H1 (cell line): ENCODE data around the gene SGMS2. TPM values are rescaled to one million over a fixed set of nuclear protein-coding genes. Genes with fewer than 3 reads are reported as not detected.

ENCODE experiments used
- CTCF ChIA-PET: fragments of 300-600 bp; sonication (Branson Sonifier 250); formaldehyde crosslinking; loops from one replicate; lab custom pipeline; 2021; ENCODE audit not compliant: partially characterized antibody; lab: Charles Lee
- POLR2A ChIA-PET: fragments of 300-600 bp; sonication (Branson Sonifier 250); formaldehyde crosslinking; loops from one replicate; lab custom pipeline; 2021; ENCODE audit warnings: inconsistent platforms; ENCODE audit not compliant: partially characterized antibody; lab: Charles Lee
- DNase-seq, 2 experiments: peaks; one replicate each; pipeline versions ENCODE4 v3.0.0 to v3.0.0-alpha.2; 2010 to 2022; ENCODE audit warnings: low spot score in 2 of 2, low read depth in 1 of 2, mixed read lengths in 1 of 2
- FAIRE-seq: peaks from 2 replicates; lab custom pipeline; 2011; peaks lifted over from hg19 to GRCh38; lab: Jason Lieb, UNC
- H2AFZ ChIP-seq: 2 replicates; pipeline ENCODE4 v1.8.1; 2012; ENCODE audit warnings: low read length, inconsistent platforms
- H2AK5ac ChIP-seq: 2 replicates; pipeline ENCODE4 v1.6.1; 2013; ENCODE audit warnings: low read depth, low read length
- H2BK120ac ChIP-seq: replicated peaks from 2 replicates; pipeline ENCODE3; 2013; ENCODE audit warnings: low read depth, low read length, inconsistent platforms
- H2BK12ac ChIP-seq: 2 replicates; pipeline ENCODE4 v1.6.1; 2013; ENCODE audit warnings: low read depth, low read length
- H2BK15ac ChIP-seq: 2 replicates; pipeline ENCODE4 v1.6.1; 2013; ENCODE audit warnings: low read length
- H2BK20ac ChIP-seq: 2 replicates; pipeline ENCODE4 v1.6.1; 2013; ENCODE audit warnings: low read length
- H2BK5ac ChIP-seq: 2 replicates; pipeline ENCODE4 v1.6.1; 2013; ENCODE audit warnings: low read depth, low read length
- H3K14ac ChIP-seq: 2 replicates; pipeline ENCODE4 v1.6.1; 2013; ENCODE audit warnings: inconsistent platforms; ENCODE audit not compliant: insufficient read length
- H3K18ac ChIP-seq: 2 replicates; pipeline ENCODE4 v1.6.1; 2013; ENCODE audit warnings: low read length; ENCODE audit errors: extremely low read depth
- H3K23ac ChIP-seq: 2 replicates; pipeline ENCODE4 v1.6.1; 2013; ENCODE audit warnings: inconsistent platforms; ENCODE audit not compliant: insufficient read length
- H3K23me2 ChIP-seq: 2 replicates; pipeline ENCODE4 v1.6.1; 2013; ENCODE audit warnings: low read depth, low read length
- H3K27ac ChIP-seq: 2 replicates; pipeline ENCODE4 v1.6.1; 2011; ENCODE audit warnings: low read depth, low read length, inconsistent platforms
- H3K27me3 ChIP-seq, 4 experiments: replicated peaks in 1 of 4; 1 replicate in 1 of 4; 2 replicates in 3 of 4; pipeline versions ENCODE4 v1.6.1 to v1.8.1; 2011 to 2013; ENCODE audit warnings: low read length in 3 of 4, mild to moderate bottlenecking in 3 of 4, inconsistent platforms in 2 of 4, mixed read lengths in 2 of 4, moderate library complexity in 1 of 4; ENCODE audit not compliant: control insufficient read depth in 3 of 4, insufficient read depth in 3 of 4; ENCODE audit errors: extremely low read depth in 1 of 4
- H3K36me3 ChIP-seq, 4 experiments: 2 replicates each; pipeline versions ENCODE4 v1.6.1 to v1.8.1; 2011 to 2013; ENCODE audit warnings: mild to moderate bottlenecking in 4 of 4, low read length in 3 of 4, moderate library complexity in 2 of 4, control low read depth in 1 of 4, inconsistent platforms in 1 of 4; ENCODE audit not compliant: insufficient read depth in 4 of 4, control insufficient read depth in 2 of 4
- H3K4ac ChIP-seq: replicated peaks from 2 replicates; pipeline ENCODE3; 2013; ENCODE audit warnings: low read length, low read depth, mixed read lengths, inconsistent platforms; ENCODE audit not compliant: insufficient read length
- H3K4me1 ChIP-seq, 4 experiments: replicated peaks in 1 of 4; 1 replicate in 1 of 4; 2 replicates in 3 of 4; pipeline versions ENCODE4 v1.6.1 to v1.8.1; 2011 to 2013; ENCODE audit warnings: low read length in 3 of 4, inconsistent platforms in 2 of 4, mixed read lengths in 1 of 4; ENCODE audit not compliant: insufficient read depth in 4 of 4, control insufficient read depth in 3 of 4
- H3K4me2 ChIP-seq, 2 experiments: 2 replicates each; pipeline versions ENCODE4 v1.6.1 to v1.8.1; 2011 to 2013; ENCODE audit warnings: low read depth in 2 of 2, low read length in 2 of 2, control low read depth in 1 of 2, inconsistent platforms in 1 of 2, mild to moderate bottlenecking in 1 of 2; ENCODE audit not compliant: insufficient read depth in 1 of 2
- H3K4me3 ChIP-seq, 4 experiments: fragments of 200-600, 300-600 bp in 1 of 4; sonication (generic), shearing (Covaris generic), sonication (Bioruptor Twin) in 1 of 4; 2 replicates each; pipeline versions ENCODE4 v1.5.1 to v1.8.1; 2011 to 2016; ENCODE audit warnings: low read length in 4 of 4, low read depth in 3 of 4, control low read depth in 2 of 4, inconsistent platforms in 2 of 4, mild to moderate bottlenecking in 2 of 4, mixed read lengths in 1 of 4, moderate library complexity in 1 of 4; ENCODE audit not compliant: insufficient read depth in 2 of 4; ENCODE audit errors: extremely low read depth in 1 of 4
- H3K56ac ChIP-seq: replicated peaks from 2 replicates; pipeline ENCODE3; 2013; ENCODE audit warnings: low read depth, mild to moderate bottlenecking, mixed read lengths, low read length, inconsistent platforms; ENCODE audit not compliant: insufficient read length
- H3K79me1 ChIP-seq: 2 replicates; pipeline ENCODE4 v1.6.1; 2013; ENCODE audit warnings: low read depth, low read length, control low read depth
- H3K79me2 ChIP-seq, 2 experiments: 2 replicates each; pipeline versions ENCODE4 v1.6.1 to v1.8.1; 2012 to 2013; ENCODE audit warnings: low read length in 2 of 2, mild to moderate bottlenecking in 2 of 2, inconsistent platforms in 1 of 2; ENCODE audit not compliant: insufficient read depth in 2 of 2, control insufficient read depth in 1 of 2
- H3K9ac ChIP-seq, 4 experiments: replicated peaks in 1 of 4; 1 replicate in 1 of 4; 2 replicates in 3 of 4; pipeline versions ENCODE4 v1.6.1 to v1.8.1; 2011 to 2013; ENCODE audit warnings: low read depth in 3 of 4, low read length in 3 of 4, control low read depth in 2 of 4, mild to moderate bottlenecking in 2 of 4, moderate library complexity in 2 of 4, inconsistent platforms in 1 of 4; ENCODE audit errors: extremely low read depth in 1 of 4
- H3K9me3 ChIP-seq, 2 experiments: 2 replicates each; pipeline versions ENCODE4 v1.6.1 to v1.8.1; 2012 to 2013; ENCODE audit warnings: mild to moderate bottlenecking in 2 of 2, moderate library complexity in 2 of 2, control low read depth in 1 of 2, inconsistent platforms in 1 of 2, low read depth in 1 of 2, low read length in 1 of 2, mixed read lengths in 1 of 2; ENCODE audit not compliant: insufficient read depth in 2 of 2
- H4K20me1 ChIP-seq, 2 experiments: replicated peaks in 1 of 2; 2 replicates each; pipeline versions ENCODE3 to v1.8.1; 2011 to 2013; ENCODE audit warnings: inconsistent platforms in 2 of 2, low read length in 2 of 2, mild to moderate bottlenecking in 1 of 2; ENCODE audit not compliant: insufficient read depth in 2 of 2, control insufficient read depth in 1 of 2
- H4K5ac ChIP-seq: 2 replicates; pipeline ENCODE4 v1.6.1; 2013; ENCODE audit warnings: low read length, low read depth, mixed read lengths, inconsistent platforms; ENCODE audit not compliant: insufficient read length
- H4K8ac ChIP-seq: 2 replicates; pipeline ENCODE4 v1.8.0; 2013; ENCODE audit warnings: mild to moderate bottlenecking, moderate library complexity, low read length, inconsistent platforms; ENCODE audit not compliant: insufficient read depth; ENCODE audit errors: extremely low read depth
- H4K91ac ChIP-seq: replicated peaks from 2 replicates; pipeline ENCODE3; 2013; ENCODE audit warnings: low read length, mixed read lengths, inconsistent platforms; ENCODE audit not compliant: insufficient read length
- CBX8 ChIP-seq: fragments of 300-800, 300-1000 bp; sonication (generic); IDR thresholded peaks from 2 replicates; pipeline ENCODE4 v1.7.1; 2016; ENCODE audit warnings: low read depth, low read length, borderline replicate concordance
- EP300 ChIP-seq, 2 experiments: IDR thresholded peaks; 1 replicate in 1 of 2; 2 replicates in 1 of 2; pipeline ENCODE4 v1.6.1; 2011 to 2012; ENCODE audit warnings: low read depth in 2 of 2, low read length in 2 of 2, mild to moderate bottlenecking in 2 of 2, borderline replicate concordance in 1 of 2, inconsistent platforms in 1 of 2, moderate library complexity in 1 of 2
- HDAC6 ChIP-seq: IDR thresholded peaks from one replicate; pipeline ENCODE4 v1.7.1; 2012; ENCODE audit warnings: low read depth, mild to moderate bottlenecking, inconsistent platforms, low read length, moderate library complexity
- JUND ChIP-seq: IDR thresholded peaks from 2 replicates; pipeline ENCODE4 v1.6.1; 2011; ENCODE audit warnings: mild to moderate bottlenecking, improper control_type of control experiment, low read length
- KDM5A ChIP-seq: fragments of 200-600 bp; IDR thresholded peaks from 2 replicates; pipeline ENCODE4 v1.7.1; 2012; ENCODE audit warnings: mild to moderate bottlenecking, low read length, inconsistent platforms, mixed read lengths
- SAP30 ChIP-seq: fragments of 300-600 bp; sonication (generic); IDR thresholded peaks from 2 replicates; pipeline ENCODE4 v1.7.1; 2012; ENCODE audit warnings: low read length, moderate library complexity, mild to moderate bottlenecking, inconsistent platforms; ENCODE audit not compliant: insufficient read depth, insufficient replicate concordance
- SP2 ChIP-seq: IDR thresholded peaks from 2 replicates; pipeline ENCODE4 v1.6.1; 2012; ENCODE audit warnings: mild to moderate bottlenecking, low read length, inconsistent platforms
- USF2 ChIP-seq: IDR thresholded peaks from 2 replicates; pipeline ENCODE4 v1.6.1; 2011; ENCODE audit warnings: low read length, improper control_type of control experiment
- WGBS, 2 experiments: shearing (Covaris generic) in 1 of 2; methylation state at CpG; one replicate each; pipeline versions ENCODE4 v1.1.6 to v1.1.7; 2013 to 2015; ENCODE audit warnings: low lambda C conversion rate in 2 of 2, mixed read lengths in 2 of 2, inconsistent platforms in 1 of 2, low coverage in 1 of 2, missing lambda C conversion rate in 1 of 2; ENCODE audit not compliant: insufficient replicate concordance in 2 of 2, insufficient coverage in 1 of 2, insufficient read length in 1 of 2; ENCODE audit errors: extremely low coverage in 1 of 2, missing lambda C conversion rate in 1 of 2; 5-methylcytosine and 5-hydroxymethylcytosine counted together
- polyA plus RNA-seq, 7 experiments: library from polyadenylated mRNA; depleted of rRNA in 3 of 7; stranded (reverse) in 5 of 7; unstranded in 2 of 7; fragments of >200 nt in 5 of 7; fragments of 200-250 nt in 2 of 7; gene quantifications; 1 replicate in 5 of 7; 2 replicates in 1 of 7; 4 replicates in 1 of 7; pipeline versions ENCODE4 v1.2.1 to v1.2.3, GENCODE V29; 2011 to 2013; ENCODE audit warnings: missing spikeins in 2 of 7, mixed read lengths in 2 of 7
- total RNA-seq: library from RNA; stranded (reverse); fragmentation: NEBNext Ultra II Directional; extraction: Animal tissue kit (Norgen Biotek cat#: 25700); gene quantifications from 2 replicates; pipeline ENCODE4 v1.2.1, GENCODE V29; 2021
- TF ChIP-seq, protein P1 (sequence below): IDR thresholded peaks from 2 replicates; pipeline ENCODE4 v1.6.1; 2011; ENCODE audit warnings: low read depth, mild to moderate bottlenecking, low read length; ENCODE audit not compliant: insufficient read depth

SGMS2 gene
- total and polyA plus RNA-seq, 2 of the 8 experiments (the other 6 are each of a cell fraction or from before 2014, with no cell fraction given) = 0.04 to 1.3 TPM

DNA sequence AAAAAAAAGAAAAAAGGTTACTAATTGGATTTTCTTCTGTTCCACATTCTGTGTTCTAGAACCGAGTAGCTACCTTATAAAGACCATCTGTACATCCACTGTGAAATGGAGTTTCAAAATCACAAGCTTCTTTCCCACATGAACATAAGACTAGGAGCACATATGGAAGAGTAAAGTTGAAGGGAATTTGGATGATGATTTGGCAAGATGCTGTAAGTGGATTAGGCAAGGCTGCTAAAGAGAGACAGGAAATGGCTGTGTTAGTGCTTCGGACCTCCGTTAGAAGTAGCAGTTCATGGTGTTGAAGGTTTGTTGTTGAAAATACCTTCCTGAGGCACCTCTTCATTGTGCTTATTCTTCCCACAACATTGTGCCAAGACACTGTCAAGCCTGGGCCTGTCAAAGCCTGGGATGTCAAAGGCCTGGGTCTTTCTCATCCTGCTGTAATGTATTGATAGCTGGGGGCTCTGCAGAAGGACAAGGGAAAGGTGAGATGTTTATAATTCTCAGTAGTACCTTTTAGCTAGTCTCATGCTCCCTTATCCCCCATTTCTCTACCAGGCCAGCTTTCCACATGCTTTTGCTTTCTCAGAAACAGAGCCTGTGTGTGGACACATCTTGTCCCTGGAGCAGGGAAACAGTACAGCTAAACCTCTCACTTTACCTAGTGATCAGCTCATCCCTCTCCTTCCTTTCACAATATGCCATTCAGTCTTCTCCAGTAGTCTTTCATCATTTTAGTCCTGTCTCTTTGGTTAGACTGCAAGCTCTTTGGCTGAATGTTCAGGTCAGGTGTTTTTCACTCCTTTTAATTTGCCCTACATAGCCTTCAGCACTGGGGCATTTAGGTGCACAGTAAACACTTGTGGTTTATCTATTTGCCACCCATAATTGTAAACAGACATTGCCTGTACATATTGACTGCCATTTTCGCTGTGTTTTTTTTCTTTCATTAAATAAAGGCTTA lies 68.7 kb downstream of the SGMS2 start:
- Histone ChIP-seq H3K56ac (no peak overlapping the region), H3K18ac (no peak overlapping the region), H3K27me3 (no peaks in the 10 kb centered on the region), H3K4me2 (no peak overlapping the region), H3K27ac (no peak overlapping the region), H4K8ac (no peak overlapping the region), H4K20me1 (no peaks in the 10 kb centered on the region), H3K79me2 (no peaks in the 10 kb centered on the region), H3K36me3 (peaks cover 0 to 8% (median 3%) of the 10 kb centered on the region in 4 experiments; a peak in 3 of 8 replicates), H2AFZ (no peak overlapping the region; the same call in 1 of the 2 replicates), H3K9me3 (peaks cover 11 to 27% of the 10 kb centered on the region in 2 experiments), H4K5ac (no peak overlapping the region), H3K79me1 (no peaks in the 10 kb centered on the region), H3K9ac (no peak overlapping the region), H2BK5ac (no peak overlapping the region), H3K23me2 (no peaks in the 10 kb centered on the region), H2BK20ac (no peak overlapping the region), H2BK120ac (no peak overlapping the region), H2AK5ac (no peak overlapping the region), H3K14ac (no peak overlapping the region), H2BK15ac (no peak overlapping the region), H4K91ac (no peak overlapping the region), H2BK12ac (no peak overlapping the region), H3K4ac (no peak overlapping the region), H3K23ac (no peak overlapping the region), H3K4me1 (no peaks in the 10 kb centered on the region), H3K4me3 (no peak overlapping the region)
- POLR2A ChIA-PET = no interaction called here
- CTCF ChIA-PET = interaction anchor here (0.7 to 1.8 kb wide), 6 partner anchors 9 to 797 kb away, joined by 3 to 7 read pairs (median 6); no protein-coding TSS in a partner anchor
- FAIRE-seq (no peak), DNase-seq (no peak)
- 83% methylated on average over 4 of the region's 4 CpGs; no CpG with 5 or more reads in 1 of the 2 experiments for WGBS, 2 experiments
- TF ChIP-seq JUND (no peak), HDAC6 (no peak), KDM5A (no peak), CBX8 (no peak), SAP30 (no peak), USF2 (no peak), EP300 (IDR thresholded peaks at IDR 0.05; ENCODE audit: borderline replicate concordance in 1 of 2, low read depth in 2 of 2, low read length in 2 of 2) (no peak), SP2 (no peak)
- TF ChIP-seq, protein P1, sequence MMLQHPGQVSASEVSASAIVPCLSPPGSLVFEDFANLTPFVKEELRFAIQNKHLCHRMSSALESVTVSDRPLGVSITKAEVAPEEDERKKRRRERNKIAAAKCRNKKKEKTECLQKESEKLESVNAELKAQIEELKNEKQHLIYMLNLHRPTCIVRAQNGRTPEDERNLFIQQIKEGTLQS = no peak
